GM23338 (cell line): ENCODE measurements around the gene SCCPDH. TPM values are rescaled to one million over a fixed set of nuclear protein-coding genes. Genes with fewer than 3 reads are reported as not detected.

Experiments
- ATAC-seq: fragments of 200-7000 bp; cut with Tn5 transposase; 3 replicates; pipeline ENCODE4 v1.9.1; 2020
- DNase-seq: peaks from one replicate; pipeline ENCODE4 v3.0.0-alpha.2; 2015; ENCODE audit warnings: low spot score
- H2AFZ ChIP-seq: fragments of 200-600 bp; sonication (generic); 2 replicates; pipeline ENCODE4 v1.8.0; 2016; ENCODE audit warnings: antibody characterized with exemption, mild to moderate bottlenecking, moderate library complexity
- H3F3A ChIP-seq: fragments of 200-600 bp; sonication (generic); replicated peaks from 2 replicates; pipeline ENCODE4 v1.8.0; 2017; ENCODE audit warnings: antibody characterized with exemption, mixed run types, low read depth
- H3K27ac ChIP-seq: fragments of 200-600 bp; sonication (generic); 2 replicates; pipeline ENCODE4 v1.6.1; 2016; ENCODE audit warnings: low read depth
- H3K27me3 ChIP-seq: fragments of 200-600 bp; sonication (generic); 2 replicates; pipeline ENCODE4 v1.8.0; 2016; ENCODE audit warnings: mild to moderate bottlenecking, mixed run types, moderate library complexity; ENCODE audit not compliant: insufficient read depth
- H3K36me3 ChIP-seq: fragments of 200-600 bp; sonication (generic); 2 replicates; pipeline ENCODE4 v1.8.0; 2016; ENCODE audit warnings: mild to moderate bottlenecking; ENCODE audit not compliant: insufficient read depth
- H3K4me1 ChIP-seq: fragments of 200-600 bp; sonication (generic); 2 replicates; pipeline ENCODE4 v1.8.0; 2016; ENCODE audit warnings: mild to moderate bottlenecking, moderate library complexity; ENCODE audit not compliant: insufficient read depth
- H3K4me2 ChIP-seq: fragments of 200-600 bp; sonication (generic); 2 replicates; pipeline ENCODE4 v1.7.1; 2017; ENCODE audit warnings: mixed run types
- H3K4me3 ChIP-seq: fragments of 200-600 bp; sonication (generic); 2 replicates; pipeline ENCODE4 v1.6.1; 2016; ENCODE audit warnings: mixed run types
- H3K79me2 ChIP-seq: fragments of 200-600 bp; sonication (generic); replicated peaks from 2 replicates; pipeline ENCODE4 v1.8.0; 2017; ENCODE audit warnings: mild to moderate bottlenecking; ENCODE audit not compliant: insufficient read depth
- H3K9me2 ChIP-seq: fragments of 200-600 bp; sonication (generic); 2 replicates; pipeline ENCODE4 v1.8.0; 2017; ENCODE audit not compliant: insufficient read depth
- H4K20me1 ChIP-seq: fragments of 200-600 bp; sonication (generic); replicated peaks from 2 replicates; pipeline ENCODE4 v1.8.0; 2017; ENCODE audit warnings: mild to moderate bottlenecking; ENCODE audit not compliant: insufficient read depth
- H3K27ac Mint-ChIP-seq: 2 replicates; pipeline ENCODE4 v1.8.0; 2020; ENCODE audit warnings: inconsistent platforms, mild to moderate bottlenecking, moderate library complexity, mixed read lengths
- H3K27me3 Mint-ChIP-seq: 3 replicates; pipeline ENCODE4 v1.8.0; 2022; ENCODE audit warnings: low read depth, mild to moderate bottlenecking, moderate library complexity, mixed read lengths, inconsistent platforms; ENCODE audit not compliant: insufficient read depth, poor library complexity
- H3K36me3 Mint-ChIP-seq: 3 replicates; pipeline ENCODE4 v1.8.0; 2021; ENCODE audit warnings: low read depth, mild to moderate bottlenecking, inconsistent platforms, moderate library complexity, mixed read lengths
- H3K4me1 Mint-ChIP-seq: 3 replicates; pipeline ENCODE4 v1.8.0; 2020; ENCODE audit warnings: mild to moderate bottlenecking, inconsistent platforms, mixed read lengths
- H3K4me3 Mint-ChIP-seq: 3 replicates; pipeline ENCODE4 v1.8.0; 2021; ENCODE audit warnings: moderate library complexity, mild to moderate bottlenecking, inconsistent platforms, mixed read lengths
- H3K9me3 Mint-ChIP-seq: 3 replicates; pipeline ENCODE4 v1.8.0; 2020; ENCODE audit warnings: moderate library complexity, mild to moderate bottlenecking, inconsistent platforms, mixed read lengths
- CREB1 ChIP-seq: fragments of 250-450 bp; sonication (Bioruptor Pico); IDR thresholded peaks from 2 replicates; pipeline ENCODE4 v1.5.0; 2020; ENCODE audit warnings: low read depth, mild to moderate bottlenecking, moderate library complexity
- EZH2 ChIP-seq: fragments of 200-600 bp; sonication (generic); IDR thresholded peaks from one replicate; pipeline ENCODE4 v1.8.0; 2017; ENCODE audit warnings: antibody characterized with exemption, mild to moderate bottlenecking, low read depth; ENCODE audit not compliant: unreplicated experiment
- EZH2phosphoT487 ChIP-seq: fragments of 200-600 bp; sonication (generic); IDR thresholded peaks from one replicate; pipeline ENCODE4 v1.8.1; 2018; ENCODE audit warnings: antibody characterized with exemption; ENCODE audit not compliant: unreplicated experiment
- JUNB ChIP-seq: IDR thresholded peaks from one replicate; pipeline ENCODE4 v1.6.1; 2016; ENCODE audit warnings: antibody characterized with exemption; ENCODE audit not compliant: unreplicated experiment
- NANOG ChIP-seq: IDR thresholded peaks from 2 replicates; pipeline ENCODE4 v1.6.1; 2016; ENCODE audit warnings: antibody characterized with exemption, borderline replicate concordance
- POLR2AphosphoS5 ChIP-seq: IDR thresholded peaks from 2 replicates; pipeline ENCODE4 v1.6.1; 2016; ENCODE audit warnings: antibody characterized with exemption, low read depth
- STAT1 ChIP-seq: IDR thresholded peaks from one replicate; pipeline ENCODE4 v1.6.1; 2016; ENCODE audit warnings: antibody characterized with exemption; ENCODE audit not compliant: unreplicated experiment
- ZNF114 ChIP-seq: fragments of 250-450 bp; sonication (Bioruptor Pico); IDR thresholded peaks from 2 replicates; pipeline ENCODE4 v1.5.0; 2020; ENCODE audit warnings: mild to moderate bottlenecking, moderate library complexity
- ZNF331 ChIP-seq: fragments of 250-450 bp; sonication (Bioruptor Pico); IDR thresholded peaks from 2 replicates; pipeline ENCODE4 v1.5.0; 2020; ENCODE audit warnings: low read depth, mild to moderate bottlenecking, moderate library complexity
- polyA plus RNA-seq: library from polyadenylated mRNA; unstranded; fragments of >200 nt; fragmentation: Nextera tagmentation; extraction: Ambion mirVana; gene quantifications from 2 replicates; pipeline ENCODE4 v1.2.1, GENCODE V29; 2016
- total RNA-seq: library from RNA; depleted of rRNA; stranded (reverse); fragments of >200 nt; shearing (Covaris generic); gene quantifications from 2 replicates; pipeline ENCODE4 v1.2.3, GENCODE V29; 2014
- TF ChIP-seq, protein P1 (sequence below): fragments of 250-450 bp; sonication (Bioruptor Pico); IDR thresholded peaks from 2 replicates; pipeline ENCODE4 v1.5.0; 2020; ENCODE audit warnings: mild to moderate bottlenecking, moderate library complexity
- TF ChIP-seq, protein P2 (sequence below): IDR thresholded peaks from one replicate; pipeline ENCODE4 v1.6.1; 2018; ENCODE audit warnings: antibody characterized with exemption; ENCODE audit not compliant: unreplicated experiment
- TF ChIP-seq, protein P3 (sequence below), 2 experiments: fragments of 200-600 bp in 1 of 2; sonication (generic) in 1 of 2; conservative IDR thresholded peaks; 2 replicates each; pipeline versions ENCODE4 v1.5.1 to v1.6.1; 2016 to 2017; ENCODE audit warnings: antibody characterized with exemption in 2 of 2, low read depth in 2 of 2, mild to moderate bottlenecking in 2 of 2, moderate library complexity in 1 of 2
- TF ChIP-seq, protein P4 (sequence below): IDR thresholded peaks from 2 replicates; pipeline ENCODE4 v1.6.1; 2016; ENCODE audit warnings: antibody characterized with exemption

SCCPDH gene
- total and polyA plus RNA-seq, 2 experiments from 2014 or later, result 14.4 to 18.8 TPM

DNA sequence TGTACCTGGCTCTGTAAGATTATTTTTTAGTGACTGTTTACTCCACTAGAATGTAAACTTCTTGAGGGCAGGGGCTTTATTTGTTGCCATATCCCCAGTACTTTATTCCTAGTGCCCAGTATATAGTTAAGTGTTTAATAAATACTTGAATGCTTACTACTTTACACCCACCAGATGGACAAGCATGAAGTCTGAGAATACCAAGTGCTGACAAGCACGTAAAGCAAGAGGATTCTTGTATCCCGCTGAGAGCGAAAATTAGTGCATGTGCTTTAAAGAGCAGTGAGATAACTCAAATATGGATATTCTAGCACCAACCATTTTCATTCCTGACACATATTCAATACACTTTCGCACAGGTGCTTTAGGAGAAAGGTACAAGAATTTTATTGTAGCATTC lies 1.5 kb upstream of the SCCPDH start:
- H3K27ac Mint-ChIP-seq, result no peak overlapping the region
- TF ChIP-seq STAT1 (no peak), POLR2AphosphoS5 (no peak), EZH2 (no peak), ZNF114 (no peak), ZNF331 (no peak), JUNB (no peak), CREB1 (CRISPR knock-in tag) (no peak), EZH2phosphoT487 (no peak), NANOG (no peak)
- TF ChIP-seq, protein P1, sequence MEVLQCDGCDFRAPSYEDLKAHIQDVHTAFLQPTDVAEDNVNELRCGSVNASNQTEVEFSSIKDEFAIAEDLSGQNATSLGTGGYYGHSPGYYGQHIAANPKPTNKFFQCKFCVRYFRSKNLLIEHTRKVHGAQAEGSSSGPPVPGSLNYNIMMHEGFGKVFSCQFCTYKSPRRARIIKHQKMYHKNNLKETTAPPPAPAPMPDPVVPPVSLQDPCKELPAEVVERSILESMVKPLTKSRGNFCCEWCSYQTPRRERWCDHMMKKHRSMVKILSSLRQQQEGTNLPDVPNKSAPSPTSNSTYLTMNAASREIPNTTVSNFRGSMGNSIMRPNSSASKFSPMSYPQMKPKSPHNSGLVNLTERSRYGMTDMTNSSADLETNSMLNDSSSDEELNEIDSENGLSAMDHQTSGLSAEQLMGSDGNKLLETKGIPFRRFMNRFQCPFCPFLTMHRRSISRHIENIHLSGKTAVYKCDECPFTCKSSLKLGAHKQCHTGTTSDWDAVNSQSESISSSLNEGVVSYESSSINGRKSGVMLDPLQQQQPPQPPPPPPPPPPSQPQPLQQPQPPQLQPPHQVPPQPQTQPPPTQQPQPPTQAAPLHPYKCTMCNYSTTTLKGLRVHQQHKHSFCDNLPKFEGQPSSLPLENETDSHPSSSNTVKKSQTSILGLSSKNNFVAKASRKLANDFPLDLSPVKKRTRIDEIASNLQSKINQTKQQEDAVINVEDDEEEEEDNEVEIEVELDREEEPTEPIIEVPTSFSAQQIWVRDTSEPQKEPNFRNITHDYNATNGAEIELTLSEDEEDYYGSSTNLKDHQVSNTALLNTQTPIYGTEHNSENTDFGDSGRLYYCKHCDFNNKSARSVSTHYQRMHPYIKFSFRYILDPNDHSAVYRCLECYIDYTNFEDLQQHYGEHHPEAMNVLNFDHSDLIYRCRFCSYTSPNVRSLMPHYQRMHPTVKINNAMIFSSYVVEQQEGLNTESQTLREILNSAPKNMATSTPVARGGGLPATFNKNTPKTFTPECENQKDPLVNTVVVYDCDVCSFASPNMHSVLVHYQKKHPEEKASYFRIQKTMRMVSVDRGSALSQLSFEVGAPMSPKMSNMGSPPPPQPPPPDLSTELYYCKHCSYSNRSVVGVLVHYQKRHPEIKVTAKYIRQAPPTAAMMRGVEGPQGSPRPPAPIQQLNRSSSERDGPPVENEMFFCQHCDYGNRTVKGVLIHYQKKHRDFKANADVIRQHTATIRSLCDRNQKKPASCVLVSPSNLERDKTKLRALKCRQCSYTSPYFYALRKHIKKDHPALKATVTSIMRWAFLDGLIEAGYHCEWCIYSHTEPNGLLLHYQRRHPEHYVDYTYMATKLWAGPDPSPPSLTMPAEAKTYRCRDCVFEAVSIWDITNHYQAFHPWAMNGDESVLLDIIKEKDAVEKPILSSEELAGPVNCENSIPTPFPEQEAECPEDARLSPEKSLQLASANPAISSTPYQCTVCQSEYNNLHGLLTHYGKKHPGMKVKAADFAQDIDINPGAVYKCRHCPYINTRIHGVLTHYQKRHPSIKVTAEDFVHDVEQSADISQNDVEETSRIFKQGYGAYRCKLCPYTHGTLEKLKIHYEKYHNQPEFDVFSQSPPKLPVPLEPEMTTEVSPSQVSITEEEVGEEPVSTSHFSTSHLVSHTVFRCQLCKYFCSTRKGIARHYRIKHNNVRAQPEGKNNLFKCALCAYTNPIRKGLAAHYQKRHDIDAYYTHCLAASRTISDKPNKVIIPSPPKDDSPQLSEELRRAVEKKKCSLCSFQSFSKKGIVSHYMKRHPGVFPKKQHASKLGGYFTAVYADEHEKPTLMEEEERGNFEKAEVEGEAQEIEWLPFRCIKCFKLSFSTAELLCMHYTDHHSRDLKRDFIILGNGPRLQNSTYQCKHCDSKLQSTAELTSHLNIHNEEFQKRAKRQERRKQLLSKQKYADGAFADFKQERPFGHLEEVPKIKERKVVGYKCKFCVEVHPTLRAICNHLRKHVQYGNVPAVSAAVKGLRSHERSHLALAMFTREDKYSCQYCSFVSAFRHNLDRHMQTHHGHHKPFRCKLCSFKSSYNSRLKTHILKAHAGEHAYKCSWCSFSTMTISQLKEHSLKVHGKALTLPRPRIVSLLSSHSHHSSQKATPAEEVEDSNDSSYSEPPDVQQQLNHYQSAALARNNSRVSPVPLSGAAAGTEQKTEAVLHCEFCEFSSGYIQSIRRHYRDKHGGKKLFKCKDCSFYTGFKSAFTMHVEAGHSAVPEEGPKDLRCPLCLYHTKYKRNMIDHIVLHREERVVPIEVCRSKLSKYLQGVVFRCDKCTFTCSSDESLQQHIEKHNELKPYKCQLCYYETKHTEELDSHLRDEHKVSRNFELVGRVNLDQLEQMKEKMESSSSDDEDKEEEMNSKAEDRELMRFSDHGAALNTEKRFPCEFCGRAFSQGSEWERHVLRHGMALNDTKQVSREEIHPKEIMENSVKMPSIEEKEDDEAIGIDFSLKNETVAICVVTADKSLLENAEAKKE (CRISPR knock-in tag), result no peak
- TF ChIP-seq, protein P2, sequence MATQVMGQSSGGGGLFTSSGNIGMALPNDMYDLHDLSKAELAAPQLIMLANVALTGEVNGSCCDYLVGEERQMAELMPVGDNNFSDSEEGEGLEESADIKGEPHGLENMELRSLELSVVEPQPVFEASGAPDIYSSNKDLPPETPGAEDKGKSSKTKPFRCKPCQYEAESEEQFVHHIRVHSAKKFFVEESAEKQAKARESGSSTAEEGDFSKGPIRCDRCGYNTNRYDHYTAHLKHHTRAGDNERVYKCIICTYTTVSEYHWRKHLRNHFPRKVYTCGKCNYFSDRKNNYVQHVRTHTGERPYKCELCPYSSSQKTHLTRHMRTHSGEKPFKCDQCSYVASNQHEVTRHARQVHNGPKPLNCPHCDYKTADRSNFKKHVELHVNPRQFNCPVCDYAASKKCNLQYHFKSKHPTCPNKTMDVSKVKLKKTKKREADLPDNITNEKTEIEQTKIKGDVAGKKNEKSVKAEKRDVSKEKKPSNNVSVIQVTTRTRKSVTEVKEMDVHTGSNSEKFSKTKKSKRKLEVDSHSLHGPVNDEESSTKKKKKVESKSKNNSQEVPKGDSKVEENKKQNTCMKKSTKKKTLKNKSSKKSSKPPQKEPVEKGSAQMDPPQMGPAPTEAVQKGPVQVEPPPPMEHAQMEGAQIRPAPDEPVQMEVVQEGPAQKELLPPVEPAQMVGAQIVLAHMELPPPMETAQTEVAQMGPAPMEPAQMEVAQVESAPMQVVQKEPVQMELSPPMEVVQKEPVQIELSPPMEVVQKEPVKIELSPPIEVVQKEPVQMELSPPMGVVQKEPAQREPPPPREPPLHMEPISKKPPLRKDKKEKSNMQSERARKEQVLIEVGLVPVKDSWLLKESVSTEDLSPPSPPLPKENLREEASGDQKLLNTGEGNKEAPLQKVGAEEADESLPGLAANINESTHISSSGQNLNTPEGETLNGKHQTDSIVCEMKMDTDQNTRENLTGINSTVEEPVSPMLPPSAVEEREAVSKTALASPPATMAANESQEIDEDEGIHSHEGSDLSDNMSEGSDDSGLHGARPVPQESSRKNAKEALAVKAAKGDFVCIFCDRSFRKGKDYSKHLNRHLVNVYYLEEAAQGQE, result no peak
- TF ChIP-seq, protein P3, sequence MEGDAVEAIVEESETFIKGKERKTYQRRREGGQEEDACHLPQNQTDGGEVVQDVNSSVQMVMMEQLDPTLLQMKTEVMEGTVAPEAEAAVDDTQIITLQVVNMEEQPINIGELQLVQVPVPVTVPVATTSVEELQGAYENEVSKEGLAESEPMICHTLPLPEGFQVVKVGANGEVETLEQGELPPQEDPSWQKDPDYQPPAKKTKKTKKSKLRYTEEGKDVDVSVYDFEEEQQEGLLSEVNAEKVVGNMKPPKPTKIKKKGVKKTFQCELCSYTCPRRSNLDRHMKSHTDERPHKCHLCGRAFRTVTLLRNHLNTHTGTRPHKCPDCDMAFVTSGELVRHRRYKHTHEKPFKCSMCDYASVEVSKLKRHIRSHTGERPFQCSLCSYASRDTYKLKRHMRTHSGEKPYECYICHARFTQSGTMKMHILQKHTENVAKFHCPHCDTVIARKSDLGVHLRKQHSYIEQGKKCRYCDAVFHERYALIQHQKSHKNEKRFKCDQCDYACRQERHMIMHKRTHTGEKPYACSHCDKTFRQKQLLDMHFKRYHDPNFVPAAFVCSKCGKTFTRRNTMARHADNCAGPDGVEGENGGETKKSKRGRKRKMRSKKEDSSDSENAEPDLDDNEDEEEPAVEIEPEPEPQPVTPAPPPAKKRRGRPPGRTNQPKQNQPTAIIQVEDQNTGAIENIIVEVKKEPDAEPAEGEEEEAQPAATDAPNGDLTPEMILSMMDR (conservative IDR thresholded peaks at IDR 0.05; ENCODE audit: low read depth in 2 of 2), result no peak
- TF ChIP-seq, protein P4, sequence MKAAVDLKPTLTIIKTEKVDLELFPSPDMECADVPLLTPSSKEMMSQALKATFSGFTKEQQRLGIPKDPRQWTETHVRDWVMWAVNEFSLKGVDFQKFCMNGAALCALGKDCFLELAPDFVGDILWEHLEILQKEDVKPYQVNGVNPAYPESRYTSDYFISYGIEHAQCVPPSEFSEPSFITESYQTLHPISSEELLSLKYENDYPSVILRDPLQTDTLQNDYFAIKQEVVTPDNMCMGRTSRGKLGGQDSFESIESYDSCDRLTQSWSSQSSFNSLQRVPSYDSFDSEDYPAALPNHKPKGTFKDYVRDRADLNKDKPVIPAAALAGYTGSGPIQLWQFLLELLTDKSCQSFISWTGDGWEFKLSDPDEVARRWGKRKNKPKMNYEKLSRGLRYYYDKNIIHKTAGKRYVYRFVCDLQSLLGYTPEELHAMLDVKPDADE, result no peak
- Histone ChIP-seq H3K79me2 (no peaks in the 10 kb centered on the region), H3K27ac (no peak overlapping the region), H3K4me3 (no peak overlapping the region), H3K9me2 (no peaks in the 10 kb centered on the region), H2AFZ (no peak overlapping the region), H3F3A (0 out of 2 replicates have a peak, but pooled peaks cover 2% of the 10 kb centered on the region), H3K4me2 (no peak overlapping the region), H3K4me1 (peaks cover 4% of the 10 kb centered on the region; the same call in 1 of the 2 replicates), H3K36me3 (peaks cover 10% of the 10 kb centered on the region; the same call in 1 of the 2 replicates), H4K20me1 (no peaks in the 10 kb centered on the region), H3K27me3 (peaks cover 23% of the 10 kb centered on the region)
- H3K4me1 Mint-ChIP-seq, result no peaks in the 10 kb centered on the region
- H3K9me3 Mint-ChIP-seq, result peaks cover 28% of the 10 kb centered on the region
- H3K36me3 Mint-ChIP-seq, result peaks cover 15% of the 10 kb centered on the region
- H3K4me3 Mint-ChIP-seq, result no peak overlapping the region
- peaks cover 11% of the 10 kb centered on the region for H3K27me3 Mint-ChIP-seq
- DNase-seq (no peak), ATAC-seq (no peak)
